HT1080 (cell line): ENCODE data around the gene FAM236B. TPM values are rescaled to one million over a fixed set of nuclear protein-coding genes. Genes with fewer than 3 reads are reported as not detected.
"Not testable (repeated sequence)": the region's sequence is repeated elsewhere in the genome, so short reads cannot be mapped to it uniquely, and the experiment has no call there.

ENCODE experiments used
- DNase-seq: peaks from one replicate; pipeline ENCODE4 v3.0.0-alpha.2; 2015; ENCODE audit warnings: low read depth
- polyA plus RNA-seq, 2 experiments: library from polyadenylated mRNA; depleted of rRNA; stranded (reverse); fragments of >200 nt; gene quantifications; 2 replicates each; pipeline ENCODE4 v1.2.3, GENCODE V29; 2015
- small RNA-seq: library from RNA; depleted of rRNA; stranded (forward); fragments of <200 nt; gene quantifications from one replicate; pipeline ENCODE3, GENCODE V24; 2014
- total RNA-seq: library from RNA; depleted of rRNA; stranded (reverse); fragments of >200 nt; shearing (Covaris generic); gene quantifications from 2 replicates; pipeline ENCODE4 v1.2.3, GENCODE V29; 2014; rRNA removed

The FAM236B gene
- total RNA-seq: not detected in 2 replicates
- not detected in 2 replicates for polyA plus RNA-seq (2015; cell fraction: cytosol; rRNA removed)
- not detected in 2 replicates for polyA plus RNA-seq (2015; cell fraction: nucleus; rRNA removed)

DNA sequence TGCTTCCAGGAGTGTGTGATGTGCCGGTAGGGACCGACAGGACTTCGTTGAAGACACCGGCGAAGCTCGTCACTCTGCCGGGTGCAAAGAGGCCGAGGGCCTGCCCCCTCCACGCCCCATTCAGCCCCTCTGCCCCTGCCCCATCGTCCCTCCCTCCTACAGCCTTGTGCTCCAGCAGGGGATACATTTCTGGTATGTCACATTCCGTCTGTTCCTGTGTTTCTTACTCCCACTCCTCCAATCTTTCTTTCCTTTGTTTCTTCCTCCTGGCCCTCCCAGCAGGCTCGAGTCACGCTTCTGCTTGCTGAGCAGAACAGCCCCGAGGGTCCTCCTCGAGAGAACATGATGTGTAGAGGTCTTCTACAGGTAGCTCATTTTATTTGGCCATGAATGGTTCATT is at the start of gene FAM236B:
Gene FAM236B, minus strand, starts transcription at position 101 of the 400 bp plus-strand sequence. Its CDS starts 100 bp downstream, at position 1.
- not testable (repeated sequence) for DNase-seq

DNA sequence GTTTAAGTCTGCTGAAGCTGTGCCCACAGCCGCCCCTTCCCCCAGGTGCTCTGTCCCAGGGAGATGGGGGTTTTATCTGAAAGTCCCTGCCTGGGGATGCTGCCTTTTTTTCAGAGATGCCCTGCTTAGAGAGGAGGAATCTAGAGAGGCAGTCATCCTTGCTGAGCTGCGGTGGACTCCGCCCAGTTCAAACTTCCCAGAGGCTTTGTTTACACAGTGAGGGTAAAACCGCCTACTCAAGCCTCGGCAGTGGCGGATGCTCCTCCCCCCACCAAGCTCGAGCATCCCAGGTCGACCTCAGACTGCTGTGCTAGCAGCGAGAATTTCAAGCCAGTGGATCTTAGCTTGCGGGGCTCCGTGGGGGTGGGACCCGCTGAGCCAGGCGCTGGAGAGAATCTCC is 48.2 kb upstream of the FAM236B start:
- not testable (repeated sequence) for DNase-seq

- DNase-seq: not testable (repeated sequence)
Measured at GRCh38 chrX:72808110-72808509, 25.6 kb upstream of the FAM236B start, which contains the start of gene FAM236D. Gene FAM236D, minus strand, starts transcription at chrX:72808210. Its CDS starts 100 bp downstream, at chrX:72808110.

- not testable (repeated sequence) for DNase-seq
Measured at GRCh38 chrX:72790390-72790789, 7.9 kb upstream of the FAM236B start.

DNA sequence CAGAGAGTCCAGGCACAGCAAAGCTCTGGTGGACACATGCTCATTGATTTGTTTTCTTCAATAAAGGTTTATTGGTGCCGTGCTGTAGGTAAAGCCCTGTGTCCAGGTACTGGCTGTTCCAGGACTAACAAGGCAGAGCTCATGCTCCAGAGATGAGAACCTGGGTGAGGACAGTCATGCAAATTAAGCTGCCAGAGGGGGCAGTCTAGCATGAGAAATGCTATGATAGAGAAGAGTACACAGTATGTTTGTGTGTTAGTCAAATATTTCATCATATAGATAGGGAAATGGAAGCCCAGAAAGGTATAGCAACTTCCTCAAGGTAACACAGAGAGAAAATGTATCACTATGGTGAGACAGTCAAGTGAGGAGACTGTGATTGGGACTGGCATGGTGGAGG is 5.7 kb upstream of the FAM236B start:
- DNase-seq: not testable (repeated sequence)

- DNase-seq: not testable (repeated sequence)
Measured at GRCh38 chrX:72783964-72784363, 1.5 kb upstream of the FAM236B start.

DNA sequence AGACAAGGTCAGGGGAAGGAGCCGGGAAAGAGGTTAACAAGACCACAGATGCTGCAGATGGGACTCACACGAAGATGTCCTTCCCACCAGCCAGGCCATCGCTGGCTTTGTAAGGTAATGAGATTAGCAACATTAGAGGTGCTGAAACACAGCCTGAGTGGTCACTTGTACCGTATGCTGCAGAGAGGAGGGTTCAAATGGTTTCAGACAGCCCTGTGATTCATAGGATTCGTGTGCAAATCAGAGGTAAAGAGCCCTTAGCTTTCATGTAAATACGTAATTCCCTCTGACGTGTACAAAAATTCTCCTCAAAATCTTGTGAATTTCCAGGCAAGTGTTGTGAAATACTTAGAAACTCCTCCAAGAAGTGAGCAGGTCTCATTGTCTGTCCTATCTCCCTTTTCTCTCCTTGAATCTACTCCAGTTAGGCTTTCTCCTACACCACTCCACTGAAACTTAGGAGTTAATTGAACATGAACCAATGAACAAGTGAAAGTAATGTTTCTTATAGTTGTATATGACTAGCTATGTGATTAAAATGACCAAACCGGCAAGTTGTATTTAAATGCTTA is 991 bp upstream of the FAM236B start:
- not testable (repeated sequence) for DNase-seq

DNA sequence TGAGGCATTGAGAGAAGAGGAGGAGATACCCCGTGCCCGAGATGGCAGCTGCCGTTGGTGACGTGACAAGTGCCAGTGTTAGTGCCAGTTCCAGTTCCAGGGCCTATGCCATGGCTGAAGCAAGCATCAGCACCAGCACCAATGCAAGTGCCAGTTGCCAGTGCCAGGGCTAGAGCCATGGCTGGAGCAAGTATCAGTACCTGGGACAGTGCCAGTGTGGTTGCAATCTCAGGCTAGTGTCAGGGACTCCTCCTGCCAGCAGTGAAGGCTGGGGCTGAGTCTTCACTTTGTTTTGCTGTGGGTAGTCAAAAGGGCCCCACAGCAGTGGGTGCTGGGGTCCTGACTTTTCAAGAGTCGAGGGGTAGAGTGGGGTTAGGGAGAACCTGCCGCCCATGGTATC is 4.3 kb downstream of the FAM236B start:
- not testable (repeated sequence) for DNase-seq

- DNase-seq: not testable (repeated sequence)
Measured at GRCh38 chrX:72777467-72777790, 5.0 kb downstream of the FAM236B start.

- DNase-seq: not testable (repeated sequence)
Measured at GRCh38 chrX:72776653-72777466, 5.6 kb downstream of the FAM236B start, which contains the start of gene DMRTC1B. Gene DMRTC1B, plus strand, starts transcription at chrX:72776890. Its CDS starts 68,246 bp downstream, at chrX:72845136.

- DNase-seq: not testable (repeated sequence)
Measured at GRCh38 chrX:72760454-72760853, 22.0 kb downstream of the FAM236B start.

GRCh38 chrX:72748545-72748944 is 33.9 kb downstream of the FAM236B start:
- DNase-seq: not testable (repeated sequence)

GRCh38 chrX:72745546-72745945 is 36.9 kb downstream of the FAM236B start:
- DNase-seq: not testable (repeated sequence)

DNA sequence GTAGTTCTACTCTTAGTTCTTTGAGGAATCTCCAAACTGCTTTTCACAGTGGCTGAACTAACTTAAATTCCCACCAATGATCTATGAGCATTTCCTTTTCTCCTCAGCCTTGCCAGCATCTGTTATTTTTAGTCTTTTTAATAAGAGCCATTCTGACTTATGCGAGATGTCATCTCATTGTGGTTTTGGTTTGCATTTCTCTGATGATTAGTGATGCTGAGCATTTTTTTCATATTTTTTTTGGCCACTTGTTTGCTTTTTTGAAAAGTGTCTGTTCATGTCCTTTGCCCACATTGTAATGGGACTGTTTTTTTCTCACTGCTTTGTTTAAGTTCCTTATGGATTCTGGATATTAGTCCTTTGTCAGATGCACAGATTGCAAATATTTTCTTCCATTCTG is 46.9 kb downstream of the FAM236B start:
- no peak for DNase-seq

DNA sequence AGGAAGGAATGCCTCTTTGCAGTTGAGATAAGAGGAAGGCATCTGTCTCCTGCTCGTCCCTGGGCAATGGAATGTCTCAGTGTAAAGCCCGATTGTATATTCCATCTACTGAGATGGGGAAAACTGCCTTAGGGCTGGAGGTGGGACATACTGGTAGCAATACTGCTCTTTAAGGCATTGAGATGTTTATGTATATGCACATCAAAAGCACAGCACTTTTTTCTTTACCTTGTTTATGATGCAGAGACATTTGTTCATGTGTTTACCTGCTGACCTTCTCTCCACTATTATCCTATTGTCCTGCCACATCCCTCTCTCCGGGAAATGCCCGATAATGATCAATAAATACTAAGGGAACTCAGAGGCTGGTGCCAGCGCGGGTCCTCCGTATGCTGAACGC is 48.8 kb downstream of the FAM236B start:
- DNase-seq: not testable (repeated sequence)

Small RNAs within 50 kb of the gene (small RNA-seq; reads per million reads assigned to genes)
- not detected for gene RNU1-112P

Other genes starting within 250 kb of the FAM236B start
- gene HDAC8, start 209.8 kb downstream of the FAM236B start, total RNA-seq: 27.0 and 34.3 TPM in 2 replicates
- 6.9 and 8.3 TPM in 2 replicates for gene PHKA1, start 68.4 kb downstream of the FAM236B start, total RNA-seq
- not detected in 2 replicates for gene DMRTC1B, start 5.8 kb downstream of the FAM236B start, total RNA-seq
- gene FAM236D, start 25.6 kb upstream of the FAM236B start, total RNA-seq: not detected in 2 replicates
- gene FAM236C, start 130.0 kb upstream of the FAM236B start, total RNA-seq: not detected in 2 replicates
- gene FAM236A, start 155.5 kb upstream of the FAM236B start, total RNA-seq: not detected in 2 replicates
- gene DMRTC1, start 161.2 kb upstream of the FAM236B start, total RNA-seq: not detected in 2 replicates
- not detected in 2 replicates for gene PABPC1L2B, start 220.3 kb upstream of the FAM236B start, total RNA-seq